Trophoblast cell (in vitro differentiated cells and primary cell): ENCODE results near the gene IP6K1.
A peak's percentile ranks its signal among the peaks of the same experiment; 100 is the strongest.

ENCODE experiments used
- DNase-seq, 2 donors: peaks; one replicate each; pipeline ENCODE4 v3.0.0-alpha.2; 2016
- H2AFZ ChIP-seq: 2 replicates; pipeline ENCODE4 v1.6.1; 2013; ENCODE audit warnings: low read length, moderate library complexity, mild to moderate bottlenecking; ENCODE audit not compliant: insufficient read depth, poor library complexity
- H2AK5ac ChIP-seq: 2 replicates; pipeline ENCODE4 v1.6.1; 2013; ENCODE audit warnings: mild to moderate bottlenecking, low read length
- H2BK120ac ChIP-seq: 2 replicates; pipeline ENCODE4 v1.6.1; 2013; ENCODE audit warnings: low read length, mild to moderate bottlenecking, moderate library complexity; ENCODE audit not compliant: insufficient read depth, poor library complexity
- H2BK12ac ChIP-seq: 2 replicates; pipeline ENCODE4 v1.6.1; 2013; ENCODE audit warnings: mild to moderate bottlenecking, low read length, moderate library complexity
- H2BK5ac ChIP-seq: 2 replicates; pipeline ENCODE4 v1.6.1; 2013; ENCODE audit warnings: low read length, low read depth, moderate library complexity, mild to moderate bottlenecking; ENCODE audit not compliant: poor library complexity
- H3K14ac ChIP-seq: 2 replicates; pipeline ENCODE4 v1.6.1; 2013; ENCODE audit warnings: mild to moderate bottlenecking, low read length
- H3K18ac ChIP-seq: 2 replicates; pipeline ENCODE4 v1.6.1; 2013; ENCODE audit warnings: mild to moderate bottlenecking, low read length
- H3K23ac ChIP-seq: 2 replicates; pipeline ENCODE4 v1.6.1; 2013; ENCODE audit warnings: low read length
- H3K27ac ChIP-seq: 2 replicates; pipeline ENCODE4 v1.5.1; 2013; ENCODE audit warnings: low read depth, mild to moderate bottlenecking, inconsistent platforms, low read length, moderate library complexity
- H3K27me3 ChIP-seq: 2 replicates; pipeline ENCODE4 v1.6.1; 2013; ENCODE audit warnings: inconsistent platforms, mild to moderate bottlenecking, low read length, moderate library complexity; ENCODE audit not compliant: insufficient read depth
- H3K36me3 ChIP-seq, 2 experiments: 1 replicate in 1 of 2; 2 replicates in 1 of 2; pipeline ENCODE4 v1.6.1; 2013; ENCODE audit warnings: low read length in 2 of 2, mild to moderate bottlenecking in 2 of 2, moderate library complexity in 1 of 2; ENCODE audit not compliant: insufficient read depth in 2 of 2, control insufficient read depth in 1 of 2
- H3K4ac ChIP-seq: 2 replicates; pipeline ENCODE4 v1.6.1; 2013; ENCODE audit warnings: low read depth, mild to moderate bottlenecking, low read length, moderate library complexity
- H3K4me1 ChIP-seq, 2 experiments: 1 replicate in 1 of 2; 2 replicates in 1 of 2; pipeline ENCODE4 v1.6.1; 2013; ENCODE audit warnings: low read length in 2 of 2, mild to moderate bottlenecking in 2 of 2, moderate library complexity in 1 of 2; ENCODE audit not compliant: insufficient read depth in 2 of 2, control insufficient read depth in 1 of 2
- H3K4me2 ChIP-seq: 2 replicates; pipeline ENCODE4 v1.6.1; 2013; ENCODE audit warnings: inconsistent platforms, mild to moderate bottlenecking, low read length, moderate library complexity
- H3K4me3 ChIP-seq: 2 replicates; pipeline ENCODE4 v1.5.1; 2013; ENCODE audit warnings: mild to moderate bottlenecking, low read depth, low read length, inconsistent platforms
- H3K79me1 ChIP-seq: one replicate; pipeline ENCODE4 v1.6.1; 2013; ENCODE audit warnings: low read length
- H3K79me2 ChIP-seq: 2 replicates; pipeline ENCODE4 v1.6.1; 2013; ENCODE audit warnings: low read length, mild to moderate bottlenecking; ENCODE audit not compliant: control insufficient read depth, insufficient read depth, poor library complexity
- H3K9ac ChIP-seq: 2 replicates; pipeline ENCODE4 v1.6.1; 2013; ENCODE audit warnings: mild to moderate bottlenecking, low read length
- H3K9me3 ChIP-seq: 2 replicates; pipeline ENCODE4 v1.6.1; 2013; ENCODE audit warnings: low read depth, mild to moderate bottlenecking, control low read depth, inconsistent platforms, low read length; ENCODE audit not compliant: insufficient read depth
- H4K12ac ChIP-seq: 2 replicates; pipeline ENCODE4 v1.6.1; 2013; ENCODE audit warnings: low read depth, mild to moderate bottlenecking, low read length, moderate library complexity
- H4K8ac ChIP-seq: 2 replicates; pipeline ENCODE4 v1.6.1; 2013; ENCODE audit warnings: low read depth, mild to moderate bottlenecking, low read length, moderate library complexity
- H4K91ac ChIP-seq: one replicate; pipeline ENCODE4 v1.6.1; 2013; ENCODE audit warnings: low read depth, mild to moderate bottlenecking, low read length, moderate library complexity
- WGBS: extraction: QIAGEN DNeasy Blood & Tissue Kit; methylation state at CpG from one replicate; pipeline ENCODE4 v1.1.7; 2013; ENCODE audit warnings: missing lambda C conversion rate; ENCODE audit not compliant: insufficient read length, insufficient coverage; ENCODE audit errors: extremely low coverage; 5-methylcytosine and 5-hydroxymethylcytosine counted together

The IP6K1 gene

GRCh38 chr3:49719214-49719884 lies 67.0 kb downstream of the IP6K1 start, which contains the start of gene AMIGO3:
Gene AMIGO3 (minus strand): TSS chr3:49719684. CDS start chr3:49719465, 219 bp downstream.
- no peak within 1 kb of the TSS for H3K9ac ChIP-seq
- H3K27me3 ChIP-seq = no peaks in the 10 kb centered on the region
- H3K4me1 ChIP-seq = peaks cover 11 to 16% of the 10 kb centered on the region in 2 experiments
- H3K4me3 ChIP-seq = peak within 1 kb of the TSS; percentile 71
- H4K91ac ChIP-seq = peak within 1 kb of the TSS; percentile 17
- peaks cover 9% of the 10 kb centered on the region for H3K79me2 ChIP-seq
- H4K8ac ChIP-seq = peak within 1 kb of the TSS; percentile 55
- H2BK12ac ChIP-seq = no peak within 1 kb of the TSS
- H3K23ac ChIP-seq = no peak within 1 kb of the TSS
- peak within 1 kb of the TSS; percentile 85 for H3K4me2 ChIP-seq
- H2AFZ ChIP-seq = peak within 1 kb of the TSS; percentile 1
- H3K79me1 ChIP-seq = peaks cover 9% of the 10 kb centered on the region
- peak within 1 kb of the TSS; percentile 50 for H3K14ac ChIP-seq
- peaks cover 35 to 41% of the 10 kb centered on the region in 2 experiments for H3K36me3 ChIP-seq
- peak; percentile 87 for DNase-seq
- H4K12ac ChIP-seq = peak within 1 kb of the TSS; percentile 50
- WGBS = no CpG with 5 or more reads among the region's 50 CpGs
- no peak within 1 kb of the TSS for H2BK120ac ChIP-seq
- peaks cover 10% of the 10 kb centered on the region for H3K9me3 ChIP-seq
- no peak within 1 kb of the TSS for H3K27ac ChIP-seq
- no peak within 1 kb of the TSS for H3K18ac ChIP-seq
- H3K4ac ChIP-seq = no peak within 1 kb of the TSS
- H2BK5ac ChIP-seq = no peak within 1 kb of the TSS
- H2AK5ac ChIP-seq = no peak within 1 kb of the TSS

- Histone ChIP-seq H3K79me1 (peaks cover 6% of the 10 kb centered on the region), H2AK5ac (no peak overlapping the region), H3K4me2 (peak overlapping the region; percentile 85), H3K23ac (no peak overlapping the region), H4K8ac (no peak overlapping the region), H4K91ac (no peak overlapping the region), H2AFZ (no peak overlapping the region), H3K9ac (no peak overlapping the region), H2BK12ac (no peak overlapping the region), H3K4me3 (peak overlapping the region; percentile 71), H3K14ac (no peak overlapping the region), H3K79me2 (peaks cover 7% of the 10 kb centered on the region), H2BK5ac (no peak overlapping the region), H3K27ac (no peak overlapping the region), H3K27me3 (no peaks in the 10 kb centered on the region), H3K4ac (no peak overlapping the region), H3K4me1 (peaks cover 11 to 16% of the 10 kb centered on the region in 2 experiments), H4K12ac (no peak overlapping the region), H2BK120ac (no peak overlapping the region), H3K18ac (no peak overlapping the region), H3K9me3 (peaks cover 10% of the 10 kb centered on the region), H3K36me3 (peaks cover 35 to 41% of the 10 kb centered on the region in 2 experiments)
- WGBS = no CpG with 5 or more reads among the region's 33 CpGs
- DNase-seq = no peak
These were observed 67.5 kb downstream of the IP6K1 start for GRCh38 chr3:49718858-49719213.

GRCh38 chr3:49717959-49718857 lies 68.1 kb downstream of the IP6K1 start:
- DNase-seq = peak; percentile 42 to 61
- no peak overlapping the region for H4K12ac ChIP-seq
- no peak overlapping the region for H3K18ac ChIP-seq
- peaks cover 35 to 44% of the 10 kb centered on the region in 2 experiments for H3K36me3 ChIP-seq
- H3K14ac ChIP-seq = no peak overlapping the region
- peaks cover 11 to 14% of the 10 kb centered on the region in 2 experiments for H3K4me1 ChIP-seq
- H3K79me2 ChIP-seq = peaks cover 2% of the 10 kb centered on the region
- H3K23ac ChIP-seq = no peak overlapping the region
- H2BK120ac ChIP-seq = no peak overlapping the region
- H4K91ac ChIP-seq = no peak overlapping the region
- peaks cover 10% of the 10 kb centered on the region for H3K9me3 ChIP-seq
- no peak overlapping the region for H2BK12ac ChIP-seq
- no peak overlapping the region for H2AK5ac ChIP-seq
- no peak overlapping the region for H3K27ac ChIP-seq
- H3K27me3 ChIP-seq = no peaks in the 10 kb centered on the region
- WGBS = no CpG with 5 or more reads among the region's 75 CpGs
- H3K9ac ChIP-seq = no peak overlapping the region
- peak overlapping the region; percentile 85 for H3K4me2 ChIP-seq
- no peak overlapping the region for H2AFZ ChIP-seq
- no peak overlapping the region for H4K8ac ChIP-seq
- H3K4ac ChIP-seq = no peak overlapping the region
- H3K79me1 ChIP-seq = peaks cover under 1% of the 10 kb centered on the region
- peak overlapping the region; percentile 71 for H3K4me3 ChIP-seq
- H2BK5ac ChIP-seq = no peak overlapping the region

- WGBS = no CpG with 5 or more reads among the region's 14 CpGs
- no peak overlapping the region for H2BK12ac ChIP-seq
- no peak overlapping the region for H3K23ac ChIP-seq
- peaks cover 9% of the 10 kb centered on the region for H3K9me3 ChIP-seq
- H3K14ac ChIP-seq = no peak overlapping the region
- no peak overlapping the region for H3K4ac ChIP-seq
- H3K18ac ChIP-seq = no peak overlapping the region
- no peak overlapping the region for H3K4me2 ChIP-seq
- no peak overlapping the region for H2AFZ ChIP-seq
- H3K27me3 ChIP-seq = no peaks in the 10 kb centered on the region
- H3K4me1 ChIP-seq = peaks cover 5 to 8% of the 10 kb centered on the region in 2 experiments
- DNase-seq = no peak
- no peak overlapping the region for H3K9ac ChIP-seq
- no peak overlapping the region for H2BK5ac ChIP-seq
- no peak overlapping the region for H2AK5ac ChIP-seq
- no peaks in the 10 kb centered on the region for H3K79me2 ChIP-seq
- H4K8ac ChIP-seq = no peak overlapping the region
- no peaks in the 10 kb centered on the region for H3K79me1 ChIP-seq
- H3K27ac ChIP-seq = no peak overlapping the region
- H4K91ac ChIP-seq = no peak overlapping the region
- no peak overlapping the region for H2BK120ac ChIP-seq
- H3K36me3 ChIP-seq = peaks cover 30 to 42% of the 10 kb centered on the region in 2 experiments
- H4K12ac ChIP-seq = no peak overlapping the region
- no peak overlapping the region for H3K4me3 ChIP-seq
These were observed 69.0 kb downstream of the IP6K1 start for GRCh38 chr3:49717211-49717958.
